HG03342 (cell line): ENCODE measurements around the gene CDC42EP4.
"Not testable (repeated sequence)": the region's sequence is repeated elsewhere in the genome, so short reads cannot be mapped to it uniquely, and the experiment has no call there.

Experiments
- ATAC-seq: cut with Tn5 transposase; IDR thresholded peaks from one replicate; pipeline ENCODE4 v1.9.1; 2021; ENCODE audit warnings: mild to moderate bottlenecking, moderate library complexity; ENCODE audit not compliant: unreplicated experiment

The CDC42EP4 gene

DNA sequence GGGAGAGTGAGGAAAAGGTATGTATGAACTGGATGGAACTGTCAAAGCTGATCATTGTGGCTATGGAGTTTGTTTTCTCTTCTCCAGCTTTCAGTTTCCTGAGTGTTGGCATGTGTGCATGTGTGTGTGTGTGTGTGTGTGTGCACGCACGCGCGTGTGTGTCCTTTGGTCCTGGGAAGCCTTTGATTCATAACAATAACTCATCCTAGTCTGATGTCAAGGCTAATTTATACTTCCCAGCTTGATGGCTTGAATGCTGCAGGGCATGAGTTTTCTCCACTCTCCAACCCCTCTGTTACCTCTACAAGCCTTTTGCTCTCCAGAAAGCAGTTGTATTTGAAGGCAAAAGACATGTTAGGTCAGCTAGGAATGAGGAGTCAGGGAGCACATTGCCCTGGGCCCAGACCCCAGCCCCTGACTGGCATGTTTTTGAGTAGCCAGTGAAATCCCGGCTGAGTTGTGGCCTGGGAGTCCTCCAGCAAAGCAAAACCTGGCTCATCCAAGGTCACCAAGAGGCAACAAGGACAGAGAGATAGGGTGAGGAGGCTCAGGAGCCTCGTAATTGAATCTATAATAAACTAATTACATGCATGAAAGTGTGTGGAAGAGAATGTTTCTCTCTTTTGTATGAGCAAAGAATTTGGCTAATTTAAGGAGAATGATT, 8.9 kb upstream of the CDC42EP4 start:
- ATAC-seq: no peak

GRCh38 chr17:73319766-73320165, 8.0 kb upstream of the CDC42EP4 start:
- ATAC-seq: no peak

DNA sequence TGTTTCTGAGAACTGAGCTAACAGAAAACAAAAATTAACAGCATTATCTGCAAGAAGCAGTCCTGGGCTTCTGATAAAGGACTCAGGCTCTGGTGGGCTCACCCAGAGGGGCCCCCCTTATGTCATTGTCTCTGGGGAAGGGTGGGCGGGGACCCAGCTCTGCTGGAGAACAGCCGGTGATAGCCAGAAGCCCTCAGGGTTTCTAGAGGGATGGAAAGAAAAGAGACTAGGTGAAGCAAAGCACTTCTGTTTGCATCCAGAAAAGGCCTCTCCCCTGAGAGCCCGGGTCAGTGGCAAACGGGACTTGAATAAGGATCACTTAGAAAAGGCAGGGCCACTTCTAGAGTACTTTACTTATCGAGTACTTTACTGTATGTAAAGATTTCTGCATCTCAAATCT, 7.0 kb upstream of the CDC42EP4 start:
- no peak for ATAC-seq

DNA sequence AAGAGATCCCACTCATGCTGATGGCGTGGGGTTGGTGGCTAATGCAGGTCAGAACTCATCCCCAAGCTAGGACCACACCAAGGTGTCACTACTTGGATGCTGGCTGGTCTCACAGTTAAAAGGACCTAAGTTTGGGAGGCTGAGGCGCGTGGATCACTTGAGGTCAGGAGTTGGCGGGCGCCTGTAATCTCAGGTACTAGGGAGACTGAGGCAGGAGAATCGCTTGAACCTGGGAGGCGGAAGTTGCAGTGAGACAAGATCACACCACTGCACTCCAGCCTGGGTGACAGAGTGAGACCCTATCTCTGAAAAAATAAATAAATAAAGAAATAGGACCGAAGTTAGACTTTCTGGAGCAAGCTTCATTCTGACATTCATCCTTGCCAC, 6.6 kb upstream of the CDC42EP4 start:
- ATAC-seq: no peak

GRCh38 chr17:73317513-73318426, 6.0 kb upstream of the CDC42EP4 start:
- no peak for ATAC-seq

GRCh38 chr17:73316919-73317505, 5.2 kb upstream of the CDC42EP4 start:
- peak; percentile 57 for ATAC-seq

- ATAC-seq: no peak
Measured at GRCh38 chr17:73315471-73315870, 3.7 kb upstream of the CDC42EP4 start.

- no peak for ATAC-seq
Measured at GRCh38 chr17:73313526-73314127, 1.8 kb upstream of the CDC42EP4 start.

GRCh38 chr17:73312887-73313286, 1.1 kb upstream of the CDC42EP4 start:
- not testable (repeated sequence) for ATAC-seq

DNA sequence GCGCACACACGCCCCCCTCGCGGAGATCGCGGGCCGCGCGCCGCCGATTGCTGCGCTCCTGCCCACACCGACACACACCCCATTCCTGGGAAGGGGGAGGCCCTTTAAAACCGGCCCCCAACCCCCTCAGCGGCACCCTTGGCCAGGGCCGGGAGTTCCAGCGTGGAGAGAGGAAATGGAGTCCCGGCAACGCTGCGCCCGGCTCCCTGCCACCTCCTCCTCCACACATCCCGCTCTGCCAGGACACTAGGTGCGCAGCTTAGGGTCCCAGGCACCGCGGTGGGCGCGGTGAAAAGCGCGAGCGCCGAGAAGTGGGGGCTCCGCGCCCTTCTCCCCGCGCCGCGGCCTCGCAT, 397 bp downstream of the CDC42EP4 start:
- peak; percentile 20 for ATAC-seq

- ATAC-seq: no peak
Measured at GRCh38 chr17:73309727-73310596, 1.8 kb downstream of the CDC42EP4 start.

GRCh38 chr17:73308959-73309358, 2.8 kb downstream of the CDC42EP4 start:
- ATAC-seq: not testable (repeated sequence)

DNA sequence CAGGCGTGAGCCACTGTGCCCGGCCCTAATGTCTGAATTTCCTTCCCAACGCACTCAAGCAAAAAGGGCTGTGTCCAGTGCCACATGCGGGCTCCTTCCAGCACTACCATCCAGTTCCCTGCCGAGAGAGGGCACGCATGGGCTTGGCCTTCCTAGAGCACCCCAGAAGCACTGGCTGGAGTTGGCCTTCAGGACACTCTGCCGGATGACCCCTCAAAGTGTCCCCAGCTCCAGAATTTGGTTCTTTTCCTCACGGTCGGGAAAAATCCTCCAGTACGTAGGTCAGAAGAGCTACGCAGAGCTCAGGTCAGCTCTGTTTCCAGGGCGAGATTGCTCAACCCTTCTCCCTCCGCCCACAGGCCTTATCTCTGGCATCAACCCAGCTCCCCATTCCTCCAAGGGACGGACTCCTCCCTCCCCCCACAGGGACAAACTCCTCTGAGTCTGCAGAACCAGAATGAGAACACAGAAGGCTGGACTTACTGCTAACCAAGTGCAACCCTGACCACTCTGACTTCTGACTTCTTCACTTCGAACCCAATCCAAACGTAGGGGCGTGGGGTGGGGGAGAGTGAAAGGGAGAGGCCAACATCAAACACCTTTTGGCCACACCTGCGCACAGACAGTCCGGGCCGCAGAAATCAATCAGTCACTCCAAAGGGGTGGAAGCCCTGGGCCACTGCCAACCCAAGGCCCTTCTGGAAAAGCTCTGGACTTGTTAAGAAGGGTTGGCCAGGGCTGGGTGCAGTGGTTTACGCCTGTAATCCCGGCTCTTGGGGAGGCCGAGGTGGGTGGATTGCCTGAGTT, 3.6 kb downstream of the CDC42EP4 start:
- ATAC-seq: no peak

DNA sequence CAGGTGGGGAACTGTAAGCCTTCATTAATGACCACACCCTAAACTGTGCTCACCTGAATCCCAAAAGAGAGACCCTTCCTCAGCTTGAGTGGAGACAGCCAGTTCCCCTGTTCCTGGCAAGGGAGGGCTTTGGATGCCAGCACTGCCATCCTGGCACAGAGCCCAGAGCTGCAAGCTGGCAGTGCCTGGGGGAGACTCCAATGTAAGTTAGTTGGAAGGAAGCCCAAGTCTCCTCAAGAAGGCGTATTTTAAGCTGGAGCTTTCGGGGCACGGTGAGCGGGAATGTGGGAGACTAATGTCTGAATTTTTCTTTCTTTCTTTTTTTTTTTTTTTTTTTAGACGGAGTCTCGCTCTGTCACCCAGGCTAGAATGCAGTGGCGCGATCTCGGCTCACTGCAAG, 4.7 kb downstream of the CDC42EP4 start:
- ATAC-seq: no peak

DNA sequence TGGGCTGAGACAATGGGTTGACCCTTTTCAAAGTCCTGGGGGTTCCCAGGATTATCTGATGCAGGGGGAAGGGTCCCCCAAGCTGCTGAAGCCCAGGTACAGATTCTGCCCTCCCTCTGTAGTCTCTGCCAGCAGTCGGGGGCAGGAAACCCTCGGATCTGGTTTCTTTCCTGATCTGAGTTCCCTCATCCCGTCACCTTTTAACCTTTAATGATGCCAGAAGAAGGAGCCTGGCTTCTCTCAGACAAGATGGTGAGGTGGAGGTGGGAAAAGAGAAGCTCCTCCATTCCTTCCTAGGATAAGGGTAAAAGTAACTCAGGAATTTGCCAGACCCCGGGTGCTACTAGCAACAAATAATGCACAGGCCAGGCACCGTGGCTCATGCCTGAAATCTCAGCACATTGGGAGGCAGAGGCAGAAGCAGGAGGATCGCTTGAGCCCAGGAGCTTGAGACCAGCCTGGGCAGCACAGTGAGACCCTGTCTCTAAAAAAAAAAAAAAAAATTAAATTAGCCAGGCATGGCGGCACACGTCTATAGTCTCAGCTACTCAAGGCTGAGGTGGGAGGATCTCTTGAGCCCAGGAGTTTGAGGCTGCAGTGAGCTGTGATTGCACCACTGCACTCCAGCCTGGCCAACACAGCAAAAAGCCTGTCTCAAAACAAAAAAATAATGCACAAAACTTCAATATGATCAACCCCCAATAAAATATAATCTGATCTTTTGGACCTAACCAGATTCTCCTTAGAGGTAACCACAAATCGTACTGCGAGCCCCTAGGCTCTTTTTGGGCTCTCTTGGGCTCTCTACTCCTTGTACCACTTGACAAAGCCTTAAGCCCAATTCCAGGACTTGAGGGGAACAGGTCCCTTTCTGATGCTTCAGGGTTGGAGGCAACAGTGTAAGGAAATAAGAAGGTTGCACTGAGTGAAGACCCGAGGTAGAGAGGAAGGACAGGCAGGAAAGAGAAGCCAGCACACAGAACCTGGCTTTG, 5.7 kb downstream of the CDC42EP4 start:
- no peak for ATAC-seq

DNA sequence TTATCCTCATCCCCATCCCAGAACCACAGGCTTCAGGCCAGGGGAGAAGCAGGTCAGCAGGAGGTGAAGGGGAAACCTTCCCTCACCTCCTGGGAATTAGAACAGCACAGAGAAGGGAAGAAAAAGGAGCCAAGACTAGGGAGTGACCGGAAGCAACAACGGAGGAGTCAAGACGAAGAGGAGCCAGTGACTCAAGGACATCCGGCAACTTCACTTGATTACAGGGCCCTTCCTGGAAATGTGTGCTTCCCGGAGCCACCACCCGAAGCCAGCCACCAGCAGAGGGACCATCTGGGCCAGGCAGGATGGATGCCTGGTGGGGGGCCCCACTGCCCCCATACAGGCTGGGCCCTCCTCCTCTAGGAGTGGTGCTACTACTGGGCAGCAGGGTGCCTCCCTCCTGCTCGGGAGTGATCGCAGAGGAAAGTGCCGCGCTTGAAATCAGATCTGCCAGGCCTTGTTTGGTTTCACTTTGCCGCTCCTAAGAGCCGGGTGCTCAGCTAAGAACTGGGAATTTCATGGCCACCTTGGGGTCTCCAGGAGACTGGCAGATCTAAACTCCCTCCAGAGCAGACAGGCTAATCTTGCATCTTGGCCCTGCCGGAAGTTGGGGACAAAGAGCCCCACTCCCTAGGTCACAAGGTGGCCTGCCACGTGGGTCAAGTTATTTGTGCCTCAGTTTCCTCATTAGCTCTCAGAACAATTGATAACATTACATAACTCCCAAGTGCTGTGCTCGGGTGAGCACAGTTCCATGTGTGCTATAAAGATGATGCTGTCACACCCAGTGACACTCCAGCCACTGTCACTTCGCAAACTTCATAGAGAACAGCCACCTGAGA, 6.6 kb downstream of the CDC42EP4 start:
- no peak for ATAC-seq

GRCh38 chr17:73304438-73304837, 7.4 kb downstream of the CDC42EP4 start:
- ATAC-seq: no peak

- ATAC-seq: no peak
Measured at GRCh38 chr17:73302189-73302588, 9.6 kb downstream of the CDC42EP4 start.
